Erythroblast (primary cell): ENCODE measurements around the gene XXYLT1.

ENCODE experiments used
- GATA1 ChIP-seq: IDR thresholded peaks from 2 replicates; pipeline ENCODE4 v1.6.1; 2011; ENCODE audit warnings: low read depth, mild to moderate bottlenecking, control low read depth, low read length, moderate library complexity
- POLR2A ChIP-seq: IDR thresholded peaks from 2 replicates; pipeline ENCODE4 v1.6.1; 2011; ENCODE audit warnings: mild to moderate bottlenecking, low read length

DNA sequence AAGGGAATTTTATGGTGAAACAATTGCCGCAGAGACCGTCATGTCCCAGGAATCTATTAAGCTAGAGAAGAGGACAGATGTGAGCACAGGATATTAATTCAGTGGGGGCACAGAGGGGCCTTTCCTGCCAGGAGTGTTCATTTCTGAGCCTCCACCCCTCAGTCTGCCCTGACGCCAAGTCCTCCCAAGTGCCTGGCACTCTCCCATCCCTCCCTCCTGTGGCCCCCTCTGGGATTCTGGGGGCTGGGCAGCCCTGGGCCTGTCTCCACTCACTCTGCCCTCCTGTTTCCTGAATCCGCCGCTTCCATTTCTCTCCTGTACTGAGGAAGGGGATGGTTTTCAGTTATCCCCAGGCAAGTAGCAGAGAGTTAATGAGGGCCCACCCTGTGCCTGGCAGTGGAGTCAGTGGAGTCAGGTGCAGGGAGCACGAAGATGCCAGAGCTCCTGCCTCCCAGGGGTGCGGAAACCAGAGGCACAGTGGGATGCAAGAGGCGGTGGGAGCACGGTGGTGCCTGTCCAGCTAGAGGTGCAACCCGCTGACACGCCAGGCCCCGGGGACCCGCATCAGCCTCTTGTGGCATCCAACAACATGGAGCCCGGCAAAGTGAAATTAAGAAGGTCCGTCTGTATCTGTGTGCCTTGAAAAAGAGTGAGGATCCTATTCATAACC is 212.5 kb downstream of the XXYLT1 start:
- TF ChIP-seq POLR2A (no peak), GATA1 (no peak)
